Loucy (cell line): Measurements from ENCODE around the gene PHPT1.

Experiments used
- CTCF ChIP-seq: fragments of 200-600 bp; sonication (generic); conservative IDR thresholded peaks from 2 replicates; pipeline ENCODE4 v1.5.1; 2014; ENCODE audit warnings: mild to moderate bottlenecking, antibody characterized with exemption, low read length
- EZH2phosphoT487 ChIP-seq: fragments of 200-600 bp; IDR thresholded peaks from 2 replicates; pipeline ENCODE4 v1.6.1; 2018; ENCODE audit warnings: antibody characterized with exemption, mild to moderate bottlenecking, moderate library complexity, borderline replicate concordance

- TF ChIP-seq CTCF, result no peak
- no peak for TF ChIP-seq EZH2phosphoT487
Measured at GRCh38 chr9:136835932-136836904, 13.0 kb upstream of the PHPT1 start.
